Stimulated activated CD4-positive, alpha-beta T cell treated with anti-CD3 and anti-CD28 coated beads, Interleukin-1b, Interleukin-23, amount 100 ng/mL, for 24 hours (primary cell): ENCODE results near the gene ADD2.
"Not testable (repeated sequence)": the region's sequence is repeated elsewhere in the genome, so short reads cannot be mapped to it uniquely, and the experiment has no call there.

Experiments
- DNase-seq, 4 experiments: peaks; one replicate each; pipeline ENCODE4 v3.0.0-alpha.2; 2020; ENCODE audit warnings: low read depth in 4 of 4, low spot score in 1 of 4

The ADD2 gene

DNA sequence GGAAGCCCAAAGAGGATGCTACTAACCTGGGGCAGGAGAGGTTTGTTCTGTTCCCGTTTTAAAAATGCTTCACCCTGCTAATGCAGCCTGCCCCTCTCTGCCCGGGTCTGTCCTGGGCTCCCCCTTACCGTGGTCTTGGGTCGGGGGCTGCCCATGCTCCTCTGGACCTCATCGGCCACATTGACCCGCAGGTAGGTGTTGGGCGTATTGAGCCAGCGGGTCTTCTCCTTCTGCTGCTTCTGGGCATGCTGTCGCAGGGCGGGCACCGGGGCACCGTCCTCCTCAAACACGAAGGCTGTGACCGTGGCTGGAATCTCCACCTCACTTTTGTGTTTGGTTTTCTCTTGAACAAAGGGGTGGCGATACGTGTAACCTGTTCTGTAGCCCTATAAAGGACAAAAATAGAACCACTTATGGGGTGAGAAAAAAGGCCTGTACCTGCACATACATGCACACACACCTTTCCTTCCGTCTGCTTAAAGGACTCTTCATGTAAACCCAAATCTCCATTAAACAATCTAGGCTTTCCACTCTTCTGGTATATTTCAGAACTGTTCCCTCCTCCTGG, 89.3 kb downstream of the ADD2 start:
- DNase-seq: no peak

DNA sequence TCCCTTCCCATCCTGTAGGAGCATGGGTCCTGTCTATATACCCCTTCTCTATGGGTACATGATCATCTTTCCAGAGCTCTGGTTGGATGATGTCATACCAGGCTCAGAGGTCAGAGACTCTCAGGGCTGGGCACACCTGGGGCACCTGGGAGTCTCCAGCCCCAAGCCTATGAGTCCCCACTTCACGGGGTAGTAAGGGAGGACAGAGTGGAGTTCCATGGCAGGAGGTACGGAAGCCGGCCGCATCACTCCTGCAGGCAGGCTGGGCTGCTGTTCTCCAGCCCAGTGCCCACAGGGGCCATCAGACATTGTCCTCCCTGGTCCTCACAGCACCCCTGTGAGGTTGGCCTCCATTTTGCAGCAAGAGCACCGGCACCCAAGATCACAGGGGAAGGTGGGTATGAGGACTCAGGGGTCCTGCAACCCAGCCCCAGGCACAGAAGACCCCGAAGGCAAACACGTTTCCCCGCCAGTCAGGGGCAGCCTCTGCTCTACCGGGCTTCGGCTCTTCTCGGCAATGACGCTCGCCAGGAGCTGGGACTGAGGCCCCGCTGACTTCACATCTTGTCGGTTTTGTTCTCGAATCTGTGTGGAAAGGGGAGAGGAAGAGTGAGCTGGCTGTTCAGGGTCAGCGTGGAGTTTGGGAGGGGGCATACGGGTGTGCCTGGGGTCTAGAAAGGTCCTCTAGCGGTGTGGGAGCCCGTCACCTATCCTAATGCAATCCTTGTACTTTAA, 91.5 kb downstream of the ADD2 start:
- no peak for DNase-seq

DNA sequence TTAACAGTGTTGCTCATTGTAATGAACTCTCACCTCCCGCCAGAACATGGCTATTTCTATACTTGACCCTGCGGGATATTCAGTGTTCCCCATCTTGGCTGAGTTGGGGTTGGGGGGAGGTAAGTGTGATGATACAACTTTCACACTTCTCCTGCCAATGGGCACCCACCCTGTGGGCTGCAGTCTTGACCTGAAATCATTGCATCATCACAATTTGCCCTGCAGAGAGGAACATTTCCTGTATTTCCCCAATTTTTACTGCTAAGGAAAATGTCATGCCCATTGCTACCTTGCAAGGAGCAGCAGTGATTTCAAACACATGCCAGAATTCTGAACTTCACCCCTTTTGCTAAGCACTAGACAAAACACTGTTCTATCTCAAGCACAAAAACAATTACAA, 92.1 kb downstream of the ADD2 start:
- no peak for DNase-seq

DNA sequence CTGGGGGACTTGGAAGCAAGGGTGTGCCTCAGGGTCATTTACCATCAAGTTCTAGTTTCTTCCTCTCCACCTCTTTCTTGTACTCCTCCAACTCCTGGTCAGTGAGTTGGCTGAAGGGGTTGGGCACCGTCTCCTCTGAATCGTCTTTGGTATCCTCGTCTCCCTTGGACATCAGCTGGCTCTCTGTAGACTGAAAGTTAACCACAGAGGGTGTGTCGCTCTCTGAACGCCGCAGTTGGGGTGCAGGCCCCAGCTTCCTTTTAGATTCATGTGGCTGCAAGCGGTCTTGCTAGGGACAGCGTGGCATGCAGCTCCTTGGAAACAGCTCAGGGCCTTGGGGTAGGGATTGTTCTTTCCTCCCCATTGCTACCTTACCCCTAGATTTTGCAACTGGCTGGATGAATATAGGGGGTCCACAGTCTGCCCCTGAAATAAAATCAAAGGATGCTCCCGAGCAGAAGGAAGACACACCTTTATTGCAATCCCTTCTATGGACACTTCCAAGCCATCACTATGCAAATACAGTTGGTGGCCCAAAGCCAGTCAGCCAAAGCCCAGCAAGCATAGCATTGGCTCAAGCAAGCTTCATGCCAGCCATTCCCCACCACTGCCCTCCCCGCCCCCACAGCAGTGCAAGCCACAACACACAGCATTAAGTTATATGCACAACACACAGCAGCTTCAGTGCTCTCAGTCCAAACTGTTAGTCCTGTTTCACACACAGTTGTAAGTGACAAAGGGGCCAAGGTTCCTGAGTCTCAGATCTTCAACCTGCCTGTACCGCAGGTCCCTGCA, 93.2 kb downstream of the ADD2 start:
- DNase-seq: no peak

- no peak for DNase-seq
Observed at GRCh38 chr2:70673041-70673647, 94.9 kb downstream of the ADD2 start.

DNA sequence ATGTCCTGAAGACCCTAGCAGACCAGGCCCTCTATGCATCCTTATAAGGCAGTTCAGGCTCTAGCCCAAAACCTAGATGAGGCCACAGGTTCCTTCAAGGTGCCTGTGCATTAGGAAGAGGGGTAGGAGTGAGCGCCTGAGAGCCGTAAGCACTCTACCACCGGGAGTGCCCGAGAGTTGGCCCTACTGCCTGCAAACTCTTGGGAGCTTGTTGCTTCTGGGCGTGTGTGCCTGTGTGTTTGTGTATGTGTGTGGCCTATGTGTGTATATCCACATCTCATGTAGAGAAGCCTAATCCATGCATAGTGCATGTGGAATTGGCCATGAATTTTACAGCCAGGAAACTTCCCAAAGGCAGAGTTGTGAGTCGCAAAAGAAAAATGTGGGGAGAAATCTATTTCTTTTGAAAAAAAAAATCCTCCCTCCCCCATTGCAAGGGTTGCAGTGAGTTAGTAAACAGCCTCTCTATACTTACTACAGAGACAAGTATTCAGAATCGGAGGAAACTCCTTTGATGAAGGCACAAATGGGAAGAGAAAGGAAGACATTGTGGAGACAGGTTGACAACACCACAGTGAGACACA, 96.8 kb downstream of the ADD2 start:
- no peak for DNase-seq

DNA sequence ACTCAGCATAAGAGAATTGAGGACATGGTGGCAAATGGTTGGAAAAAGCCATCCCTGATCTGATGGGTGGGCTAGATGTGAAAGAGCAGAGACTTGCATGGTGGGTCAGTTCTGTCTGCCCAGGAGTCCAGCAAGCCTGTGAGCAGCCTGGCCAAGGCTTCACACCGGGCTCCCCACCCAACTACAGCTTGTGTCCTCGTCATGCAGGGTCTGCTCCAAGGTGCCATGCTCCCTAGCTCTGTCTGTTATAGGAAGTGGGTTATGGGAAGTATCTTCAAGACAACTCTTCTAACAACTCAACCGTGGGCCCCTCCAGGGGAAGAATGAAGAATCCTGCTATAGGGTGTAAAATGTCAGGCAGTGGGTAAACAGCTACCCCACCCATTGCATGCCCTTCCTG, 97.4 kb downstream of the ADD2 start:
- no peak for DNase-seq

- DNase-seq: no peak
Observed at GRCh38 chr2:70670202-70670601, 97.8 kb downstream of the ADD2 start.

GRCh38 chr2:70668911-70669310, 99.1 kb downstream of the ADD2 start:
- no peak for DNase-seq

GRCh38 chr2:70668432-70668831, 99.6 kb downstream of the ADD2 start:
- DNase-seq: no peak

DNA sequence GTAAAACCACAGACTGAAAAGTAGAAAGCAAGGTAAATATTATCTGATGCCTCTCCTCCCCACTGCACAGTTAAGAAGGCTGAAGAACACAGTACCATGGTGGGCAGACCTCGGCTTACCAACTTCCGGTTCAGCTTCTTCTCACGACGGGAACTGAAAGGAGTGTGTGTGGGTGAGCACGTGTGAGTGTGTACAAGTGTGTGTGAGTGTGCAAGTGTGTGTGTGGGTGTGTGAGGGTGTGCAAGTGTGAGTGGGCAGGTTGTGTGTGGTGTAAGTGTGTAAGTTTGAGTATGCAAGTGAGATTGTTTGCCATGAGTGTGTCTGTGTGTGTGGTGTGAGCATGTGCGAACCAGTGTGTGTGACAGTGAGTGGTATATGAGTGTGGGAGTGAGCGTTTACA, 103.5 kb downstream of the ADD2 start:
- no peak for DNase-seq

GRCh38 chr2:70663411-70663810, 104.6 kb downstream of the ADD2 start:
- no peak for DNase-seq

- no peak for DNase-seq
Observed at GRCh38 chr2:70659551-70659950, 108.4 kb downstream of the ADD2 start.

- DNase-seq: no peak
Observed at GRCh38 chr2:70658476-70658875, 109.5 kb downstream of the ADD2 start.

DNA sequence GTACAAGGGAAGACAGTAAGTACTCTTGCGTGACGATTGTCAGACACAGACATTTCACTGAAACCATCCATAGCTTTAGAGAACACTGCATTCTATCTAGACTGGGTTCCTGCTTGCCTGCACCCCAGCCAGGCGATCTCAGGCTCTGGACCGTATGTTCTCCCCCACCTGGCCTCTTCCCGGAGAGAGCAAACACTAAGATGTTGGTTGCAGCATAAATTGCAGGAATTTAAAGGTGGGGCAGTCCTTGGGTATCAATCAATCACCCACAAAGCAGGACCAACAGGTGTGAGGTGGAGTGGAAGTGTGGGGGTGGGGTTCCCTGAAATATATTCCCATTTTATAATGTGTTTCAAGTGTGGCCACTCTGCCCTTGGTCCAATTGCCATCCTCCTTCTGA, 110.8 kb downstream of the ADD2 start:
- no peak for DNase-seq

DNA sequence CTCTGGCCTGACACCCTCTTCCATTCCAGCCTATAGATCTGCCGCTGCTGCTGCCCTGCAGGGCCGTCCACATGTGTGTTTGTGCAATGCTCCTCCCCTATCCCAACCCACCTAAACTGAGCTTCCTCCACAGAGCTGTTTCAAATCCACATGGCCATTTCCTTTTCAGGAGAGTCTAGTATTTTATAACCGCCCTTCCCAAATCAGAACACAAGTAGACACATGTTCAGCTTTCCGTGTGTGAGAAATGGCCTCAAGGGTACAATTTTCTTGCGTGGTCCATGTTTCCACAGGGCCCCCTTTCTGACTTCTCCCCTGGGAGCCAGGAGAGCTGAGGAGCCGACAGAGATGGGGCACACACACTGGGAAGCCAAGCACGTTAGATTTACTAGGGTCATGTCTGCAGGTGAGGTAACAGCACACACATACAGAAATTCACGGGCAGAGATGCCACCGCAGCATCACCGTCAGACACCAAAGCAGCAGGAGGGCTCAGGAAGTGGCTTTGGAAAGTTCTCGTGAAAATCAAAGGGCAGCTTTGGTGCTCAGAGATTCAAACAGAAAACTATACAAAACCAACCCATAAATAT, 111.5 kb downstream of the ADD2 start:
- no peak for DNase-seq

GRCh38 chr2:70655786-70656185, 112.2 kb downstream of the ADD2 start:
- no peak for DNase-seq

- DNase-seq: not testable (repeated sequence)
Observed at GRCh38 chr2:70655211-70655610, 112.8 kb downstream of the ADD2 start.

DNA sequence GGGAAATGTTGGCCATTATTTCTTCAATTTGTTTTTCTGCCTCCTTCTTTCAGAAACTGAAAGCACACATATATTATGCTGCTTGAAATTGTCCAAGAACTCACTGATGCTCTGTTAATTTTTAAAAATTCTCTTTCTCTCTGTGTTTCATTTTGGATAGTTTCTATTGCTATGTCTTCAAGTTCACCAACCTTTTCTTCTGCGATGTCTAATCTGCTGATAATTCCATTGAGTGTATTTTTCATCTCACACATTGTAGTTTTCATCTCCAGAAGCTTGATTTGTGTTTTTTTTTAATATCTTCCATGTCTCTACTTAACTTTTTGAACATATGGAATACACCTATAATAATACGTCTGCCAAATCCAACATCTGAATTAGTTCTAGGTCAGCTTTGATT, 116.3 kb downstream of the ADD2 start:
- no peak for DNase-seq

DNA sequence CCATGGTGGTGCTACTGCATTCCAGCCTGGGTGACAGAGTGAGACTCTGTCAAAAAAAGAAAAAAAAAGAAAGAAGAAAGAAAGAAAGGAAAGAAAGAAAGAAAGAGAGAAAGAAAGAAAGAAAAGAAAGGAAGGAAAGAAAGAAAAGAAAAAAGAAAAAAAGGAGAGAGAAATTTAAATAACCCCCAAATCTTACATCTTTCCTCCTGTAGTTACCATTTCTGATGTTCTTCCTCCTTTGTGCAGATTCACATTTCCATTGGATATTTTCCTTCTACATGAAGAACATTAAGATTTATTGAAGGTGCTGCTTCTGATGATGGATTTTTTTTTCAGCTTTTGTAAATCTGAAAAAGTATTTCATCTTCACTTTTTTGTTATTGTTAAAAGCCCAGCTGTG, 117.0 kb downstream of the ADD2 start:
- no peak for DNase-seq

DNA sequence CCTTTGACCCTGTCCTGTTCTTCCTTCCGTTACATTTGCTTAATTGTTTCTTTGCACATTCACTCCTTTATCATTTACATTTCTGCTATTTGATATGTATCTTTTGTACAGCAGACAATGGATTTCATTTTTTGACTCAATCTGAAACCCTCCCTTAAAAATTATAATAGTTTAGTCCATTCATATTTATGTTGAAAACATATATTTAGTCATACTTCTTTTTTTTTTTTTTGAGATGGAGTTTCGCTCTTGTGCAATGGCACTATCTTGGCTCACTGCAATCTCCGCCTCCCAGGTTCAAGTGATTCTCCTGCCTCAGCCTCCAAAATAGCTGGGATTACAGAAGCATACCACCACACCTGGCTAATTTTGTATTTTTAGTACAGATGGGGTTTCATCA, 119.0 kb downstream of the ADD2 start:
- no peak for DNase-seq
